Measurements from ENCODE around the gene SAPCD2. TPM values are rescaled to one million over a fixed set of nuclear protein-coding genes. Genes with fewer than 3 reads are reported as not detected.
A peak's percentile ranks its signal among the peaks of the same experiment; 100 is the strongest.

The SAPCD2 gene
- total and polyA plus RNA-seq, 9 of the 15 experiments (the other 6 are each of a cell fraction or from before 2014, with no cell fraction given): 3.4 to 91.8 (median 18.8) TPM

GRCh38 chr9:137099231-137099630 is 28.9 kb upstream of the SAPCD2 start:
- Histone ChIP-seq H3K4me1 (replicated peaks in 1 of 2; ENCODE audit: control insufficient read depth in 2 of 2, insufficient read depth in 2 of 2, low read length in 2 of 2) (peaks cover 0 to 11% of the 10 kb centered on the region in 2 experiments; a peak in 1 of 5 replicates), H3K9me1 (ENCODE audit: control insufficient read depth, insufficient read depth, low read length) (no peaks in the 10 kb centered on the region), H3K27ac (ENCODE audit: extremely low read depth, low read depth, low read length) (no peak overlapping the region), H3K9me3 (replicated peaks; ENCODE audit: control insufficient read depth, insufficient read depth, low read depth, low read length) (peaks cover 22% of the 10 kb centered on the region), H3K9ac (ENCODE audit: insufficient read depth in 1 of 2, low read depth in 2 of 2, low read length in 2 of 2) (peak overlapping the region in 1 of 2 experiments; percentile 58; a peak in 1 of 4 replicates), H2AFZ (ENCODE audit: low read depth, low read length) (no peak overlapping the region), H3K4me3 (no peak overlapping the region), H3K79me2 (ENCODE audit: control insufficient read depth, insufficient read depth, low read length) (no peaks in the 10 kb centered on the region), H3K4me2 (ENCODE audit: insufficient read depth, low read length) (no peak overlapping the region), H3K27me3 (ENCODE audit: control insufficient read depth in 2 of 2, insufficient read depth in 2 of 2, low read length in 2 of 2) (no peaks in the 10 kb centered on the region), H3K36me3 (ENCODE audit: control insufficient read depth, insufficient read depth, low read length) (peaks cover 81% of the 10 kb centered on the region), H4K20me1 (replicated peaks; ENCODE audit: control insufficient read depth, insufficient read depth, low read length) (no peaks in the 10 kb centered on the region)
- FAIRE-seq (no peak), DNase-seq (ENCODE audit: extremely low read depth in 1 of 4, low spot score in 3 of 4) (no peak), ATAC-seq (no peak)
- BruUV-seq (replicated peaks): no TSS peak
- POLR2A ChIA-PET: no interaction called here
- in situ Hi-C loops (cut with MboI): no loop called here
- WGBS (ENCODE audit: insufficient coverage, low coverage, missing lambda C conversion rate): 95% methylated on average over 8 of the region's 14 CpGs
- TF ChIP-seq RBFOX2 (IDR thresholded peaks at IDR 0.05; ENCODE audit: low read depth, low read length) (0 out of 2 replicates have a peak, but pooled peaks have one; percentile 34), POLR2G (IDR thresholded peaks at IDR 0.05; ENCODE audit: low read depth, low read length) (peak; percentile 40)
- TF ChIP-seq, protein P1, sequence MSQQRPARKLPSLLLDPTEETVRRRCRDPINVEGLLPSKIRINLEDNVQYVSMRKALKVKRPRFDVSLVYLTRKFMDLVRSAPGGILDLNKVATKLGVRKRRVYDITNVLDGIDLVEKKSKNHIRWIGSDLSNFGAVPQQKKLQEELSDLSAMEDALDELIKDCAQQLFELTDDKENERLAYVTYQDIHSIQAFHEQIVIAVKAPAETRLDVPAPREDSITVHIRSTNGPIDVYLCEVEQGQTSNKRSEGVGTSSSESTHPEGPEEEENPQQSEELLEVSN (IDR thresholded peaks at IDR 0.05; ENCODE audit: borderline replicate concordance in 1 of 2, extremely low read depth in 1 of 2, insufficient read depth in 1 of 2, insufficient read length in 1 of 2, low read depth in 1 of 2, low read length in 1 of 2, poor library complexity in 1 of 2, severe bottlenecking in 1 of 2): no peak
- intact Hi-C loops (cut with micrococcal nuclease): no loop called here
- CTCF ChIA-PET (ENCODE audit: low intra/inter-chr PET ratio): no interaction called here

All from K562 (cell line).